Measurements from ENCODE around the gene AKAP6.

AKAP6 gene

GRCh38 chr14:32427726-32428528 lies 98.8 kb downstream of the AKAP6 start:
- H3K4me3 ChIP-seq (ENCODE audit: low read length) = no peak overlapping the region
- no peaks in the 10 kb centered on the region; the same call in 1 of the 2 replicates for H3K4me1 ChIP-seq (ENCODE audit: control insufficient read depth, low read length)
- H3K27ac ChIP-seq (ENCODE audit: low read depth, low read length) = no peak overlapping the region
- H3F3A ChIP-seq (ENCODE audit: control insufficient read depth, insufficient read depth) = no peaks in the 10 kb centered on the region
- H3K79me2 ChIP-seq (ENCODE audit: control insufficient read depth, low read length) = no peaks in the 10 kb centered on the region
- no peaks in the 10 kb centered on the region for H3K9me2 ChIP-seq (replicated peaks; ENCODE audit: control insufficient read depth, low read length)
- H3K9me3 ChIP-seq (ENCODE audit: control insufficient read depth, insufficient read depth, low read length) = no peaks in the 10 kb centered on the region
- H3K36me3 ChIP-seq (ENCODE audit: control insufficient read depth, low read length) = no peaks in the 10 kb centered on the region
- no peaks in the 10 kb centered on the region for H4K20me1 ChIP-seq (ENCODE audit: control insufficient read depth, insufficient read depth, low read depth, low read length)
- no peak overlapping the region for H3K4me2 ChIP-seq (ENCODE audit: low read length)
- 0 out of 2 replicates have a peak, but pooled peaks cover 2% of the 10 kb centered on the region for H3K27me3 ChIP-seq (ENCODE audit: control insufficient read depth, low read length)
- TF ChIP-seq EZH2phosphoT487 (IDR thresholded peaks at IDR 0.05; ENCODE audit: borderline replicate concordance, low read length) = no peak
- TF ChIP-seq CTCF (IDR thresholded peaks at IDR 0.05; ENCODE audit: low read depth, low read length, poor library complexity, severe bottlenecking) = no peak

- H3F3A ChIP-seq (ENCODE audit: control insufficient read depth, insufficient read depth) = no peaks in the 10 kb centered on the region
- H3K79me2 ChIP-seq (ENCODE audit: control insufficient read depth, low read length) = no peaks in the 10 kb centered on the region
- TF ChIP-seq EZH2phosphoT487 (IDR thresholded peaks at IDR 0.05; ENCODE audit: borderline replicate concordance, low read length) = no peak
- TF ChIP-seq CTCF (IDR thresholded peaks at IDR 0.05; ENCODE audit: low read depth, low read length, poor library complexity, severe bottlenecking) = no peak
- no peaks in the 10 kb centered on the region for H3K36me3 ChIP-seq (ENCODE audit: control insufficient read depth, low read length)
- no peak overlapping the region for H3K27ac ChIP-seq (ENCODE audit: low read depth, low read length)
- no peaks in the 10 kb centered on the region for H4K20me1 ChIP-seq (ENCODE audit: control insufficient read depth, insufficient read depth, low read depth, low read length)
- no peaks in the 10 kb centered on the region for H3K9me3 ChIP-seq (ENCODE audit: control insufficient read depth, insufficient read depth, low read length)
- no peak overlapping the region for H3K4me2 ChIP-seq (ENCODE audit: low read length)
- H3K9me2 ChIP-seq (replicated peaks; ENCODE audit: control insufficient read depth, low read length) = no peaks in the 10 kb centered on the region
- H3K27me3 ChIP-seq (ENCODE audit: control insufficient read depth, low read length) = 0 out of 2 replicates have a peak, but pooled peaks cover 3% of the 10 kb centered on the region
- no peaks in the 10 kb centered on the region; the same call in 1 of the 2 replicates for H3K4me1 ChIP-seq (ENCODE audit: control insufficient read depth, low read length)
- no peak overlapping the region for H3K4me3 ChIP-seq (ENCODE audit: low read length)
These were observed 99.8 kb downstream of the AKAP6 start for GRCh38 chr14:32428875-32429274.

GRCh38 chr14:32430326-32430725 lies 101.2 kb downstream of the AKAP6 start:
- no peaks in the 10 kb centered on the region for H3K9me3 ChIP-seq (ENCODE audit: control insufficient read depth, insufficient read depth, low read length)
- no peaks in the 10 kb centered on the region for H3F3A ChIP-seq (ENCODE audit: control insufficient read depth, insufficient read depth)
- H3K4me1 ChIP-seq (ENCODE audit: control insufficient read depth, low read length) = no peaks in the 10 kb centered on the region; the same call in 1 of the 2 replicates
- H3K9me2 ChIP-seq (replicated peaks; ENCODE audit: control insufficient read depth, low read length) = no peaks in the 10 kb centered on the region
- H3K36me3 ChIP-seq (ENCODE audit: control insufficient read depth, low read length) = no peaks in the 10 kb centered on the region
- 0 out of 2 replicates have a peak, but pooled peaks cover 3% of the 10 kb centered on the region for H3K27me3 ChIP-seq (ENCODE audit: control insufficient read depth, low read length)
- TF ChIP-seq CTCF (IDR thresholded peaks at IDR 0.05; ENCODE audit: low read depth, low read length, poor library complexity, severe bottlenecking) = no peak
- TF ChIP-seq EZH2phosphoT487 (IDR thresholded peaks at IDR 0.05; ENCODE audit: borderline replicate concordance, low read length) = no peak
- H3K4me3 ChIP-seq (ENCODE audit: low read length) = no peak overlapping the region
- no peak overlapping the region for H3K27ac ChIP-seq (ENCODE audit: low read depth, low read length)
- no peak overlapping the region for H3K4me2 ChIP-seq (ENCODE audit: low read length)
- no peaks in the 10 kb centered on the region for H4K20me1 ChIP-seq (ENCODE audit: control insufficient read depth, insufficient read depth, low read depth, low read length)
- H3K79me2 ChIP-seq (ENCODE audit: control insufficient read depth, low read length) = no peaks in the 10 kb centered on the region
